Activated CD8-positive, alpha-beta T cell treated with anti-CD3 and anti-CD28 coated beads for 36 hours (primary cell): ENCODE measurements around the gene KIF7. TPM values are rescaled to one million over a fixed set of nuclear protein-coding genes. Genes with fewer than 3 reads are reported as not detected.

ENCODE experiments used
- ATAC-seq: fragments of 200-7000 bp; cut with Tn5 transposase; one replicate; pipeline ENCODE4 v1.10.0; 2021; ENCODE audit warnings: mild to moderate bottlenecking, moderate library complexity
- CTCF ChIA-PET: fragments of 350-600 bp; sonication (Branson Sonifier 250); formaldehyde crosslinking; loops from one replicate; lab custom pipeline; 2021; ENCODE audit warnings: antibody characterized with exemption; lab: Charles Lee
- POLR2A ChIA-PET: fragments of 350-600 bp; sonication (Branson Sonifier 250); formaldehyde crosslinking; loops from one replicate; lab custom pipeline; 2021; ENCODE audit warnings: antibody characterized with exemption; lab: Charles Lee
- DNase-seq: peaks from one replicate; pipeline ENCODE4 v3.0.0-alpha.2; 2020
- H3K27ac Mint-ChIP-seq: one replicate; pipeline ENCODE4 v1.8.0; 2021; ENCODE audit warnings: mild to moderate bottlenecking, mixed read lengths
- H3K27me3 Mint-ChIP-seq: one replicate; pipeline ENCODE4 v1.8.0; 2021; ENCODE audit warnings: mixed read lengths
- H3K36me3 Mint-ChIP-seq: one replicate; pipeline ENCODE4 v1.8.0; 2021; ENCODE audit warnings: low read depth, mixed read lengths
- H3K4me1 Mint-ChIP-seq: one replicate; pipeline ENCODE4 v1.8.0; 2021; ENCODE audit warnings: low read depth, mixed read lengths
- H3K4me3 Mint-ChIP-seq: one replicate; pipeline ENCODE4 v1.8.0; 2021; ENCODE audit warnings: mild to moderate bottlenecking, moderate library complexity, mixed read lengths
- H3K9me3 Mint-ChIP-seq: one replicate; pipeline ENCODE4 v1.8.0; 2021; ENCODE audit warnings: mixed read lengths
- CTCF ChIP-seq: fragments of 200-600 bp; IDR thresholded peaks from one replicate; pipeline ENCODE4 v1.8.0; 2022; ENCODE audit warnings: antibody characterized with exemption, mild to moderate bottlenecking
- intact Hi-C: fragments of 100-400 bp; cut with micrococcal nuclease; formaldehyde crosslinking; loops from one replicate; pipeline ENCODE4 v1.10.0; 2022
- total RNA-seq, 2 experiments: library from RNA; stranded (reverse); gene quantifications; one replicate each; pipeline ENCODE4 v1.2.3, GENCODE V29; 2021

KIF7 gene
- total RNA-seq, 2 experiments from 2014 or later = 2.7 to 3.7 TPM

- H3K27me3 Mint-ChIP-seq = no peaks in the 10 kb centered on the region
- H3K9me3 Mint-ChIP-seq = no peaks in the 10 kb centered on the region
- H3K4me1 Mint-ChIP-seq = peaks cover 5% of the 10 kb centered on the region
- no peak for TF ChIP-seq CTCF
- peaks cover 79% of the 10 kb centered on the region for H3K36me3 Mint-ChIP-seq
- no peak overlapping the region for H3K27ac Mint-ChIP-seq
- intact Hi-C loops = no loop called here
- DNase-seq = no peak
- ChIA-PET CTCF (no interaction called here), POLR2A (no interaction called here)
- no peak for ATAC-seq
- H3K4me3 Mint-ChIP-seq = no peak overlapping the region
These were observed 27.9 kb downstream of the KIF7 start for GRCh38 chr15:89627256-89627970.

GRCh38 chr15:89625716-89626115 is 29.6 kb downstream of the KIF7 start:
- no peak for TF ChIP-seq CTCF
- peaks cover 83% of the 10 kb centered on the region for H3K36me3 Mint-ChIP-seq
- peaks cover 5% of the 10 kb centered on the region for H3K4me1 Mint-ChIP-seq
- H3K27me3 Mint-ChIP-seq = no peaks in the 10 kb centered on the region
- no peak overlapping the region for H3K4me3 Mint-ChIP-seq
- ChIA-PET CTCF (no interaction called here), POLR2A (no interaction called here)
- intact Hi-C loops = no loop called here
- ATAC-seq (no peak), DNase-seq (no peak)
- H3K9me3 Mint-ChIP-seq = no peaks in the 10 kb centered on the region
- no peak overlapping the region for H3K27ac Mint-ChIP-seq

- Mint-ChIP-seq H3K4me3 (no peak overlapping the region), H3K36me3 (peaks cover 85% of the 10 kb centered on the region), H3K27me3 (no peaks in the 10 kb centered on the region), H3K4me1 (no peaks in the 10 kb centered on the region), H3K27ac (no peak overlapping the region), H3K9me3 (no peaks in the 10 kb centered on the region)
- ChIA-PET CTCF (interaction anchor here (1.5 kb wide), 1 partner anchor 24 kb away, joined by 4 read pairs; no protein-coding TSS in a partner anchor), POLR2A (no interaction called here)
- TF ChIP-seq CTCF = no peak
- intact Hi-C loops = no loop called here
- DNase-seq (no peak), ATAC-seq (no peak)
These were observed 32.1 kb downstream of the KIF7 start for GRCh38 chr15:89623165-89623564.

DNA sequence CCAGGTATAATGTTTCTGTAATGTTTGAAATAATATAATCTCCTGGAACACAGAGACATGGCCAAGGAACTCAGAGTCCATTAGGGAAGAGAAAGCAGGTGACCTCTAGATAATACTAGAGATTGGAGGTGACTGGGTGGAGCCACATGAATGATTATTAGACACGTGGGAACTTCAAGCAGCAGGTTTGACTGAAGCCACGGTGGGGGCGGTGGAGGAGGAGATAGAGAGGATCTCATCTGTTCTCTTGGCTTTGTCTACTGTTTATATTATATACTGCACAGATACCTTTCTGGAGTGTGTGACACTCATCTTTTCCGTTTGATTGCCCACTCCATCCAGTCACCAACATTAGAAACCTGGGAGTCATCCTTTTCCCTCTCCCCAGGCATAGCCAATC is 33.7 kb downstream of the KIF7 start:
- H3K27ac Mint-ChIP-seq = no peak overlapping the region
- TF ChIP-seq CTCF = no peak
- no peaks in the 10 kb centered on the region for H3K27me3 Mint-ChIP-seq
- ChIA-PET POLR2A (no interaction called here), CTCF (no interaction called here)
- peaks cover 83% of the 10 kb centered on the region for H3K36me3 Mint-ChIP-seq
- H3K4me1 Mint-ChIP-seq = no peaks in the 10 kb centered on the region
- H3K4me3 Mint-ChIP-seq = no peak overlapping the region
- intact Hi-C loops = no loop called here
- ATAC-seq (no peak), DNase-seq (no peak)
- H3K9me3 Mint-ChIP-seq = no peaks in the 10 kb centered on the region

DNA sequence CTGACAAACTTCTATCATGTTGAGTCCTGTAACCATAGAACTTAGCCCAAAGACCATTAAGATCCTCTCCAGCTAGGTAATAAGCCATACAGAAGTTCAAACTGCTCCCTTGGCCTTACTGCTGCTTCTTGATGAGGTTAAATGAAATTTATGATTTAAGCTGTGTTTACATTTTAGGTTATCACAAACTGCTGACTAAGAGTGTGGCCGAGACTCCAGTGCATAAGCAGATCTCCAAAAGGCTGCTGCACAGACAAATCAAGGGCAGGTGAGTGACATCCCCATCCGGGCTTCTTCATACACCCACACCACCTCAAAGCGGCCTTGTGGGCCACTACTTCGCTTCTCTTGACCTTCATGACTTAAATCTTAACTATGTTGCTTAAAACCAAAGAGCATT is 39.0 kb downstream of the KIF7 start:
- no peaks in the 10 kb centered on the region for H3K27me3 Mint-ChIP-seq
- intact Hi-C loops = no loop called here
- peaks cover 20% of the 10 kb centered on the region for H3K9me3 Mint-ChIP-seq
- DNase-seq (no peak), ATAC-seq (no peak)
- ChIA-PET CTCF (interaction anchor here (0.9 kb wide), 1 partner anchor 31 kb away, joined by 3 read pairs; no protein-coding TSS in a partner anchor), POLR2A (no interaction called here)
- peaks cover 83% of the 10 kb centered on the region for H3K36me3 Mint-ChIP-seq
- no peaks in the 10 kb centered on the region for H3K4me1 Mint-ChIP-seq
- no peak for TF ChIP-seq CTCF
- H3K4me3 Mint-ChIP-seq = no peak overlapping the region
- H3K27ac Mint-ChIP-seq = no peak overlapping the region
